H9 (cell line): ENCODE measurements around the gene WDR74. TPM values are rescaled to one million over a fixed set of nuclear protein-coding genes. Genes with fewer than 3 reads are reported as not detected.

Source experiments
- DNase-seq: peaks from one replicate; pipeline ENCODE4 v3.0.0-alpha.2; 2017
- H2AFZ ChIP-seq: one replicate; pipeline ENCODE4 v1.6.1; 2013; ENCODE audit warnings: mild to moderate bottlenecking, low read length, control low read depth, moderate library complexity
- H2AK5ac ChIP-seq: 2 replicates; pipeline ENCODE4 v1.6.1; 2013; ENCODE audit warnings: low read length, control low read depth, mixed read lengths; ENCODE audit not compliant: insufficient read length
- H2BK120ac ChIP-seq: one replicate; pipeline ENCODE4 v1.6.1; 2013; ENCODE audit warnings: low read depth, mild to moderate bottlenecking, low read length, control low read depth, inconsistent platforms; ENCODE audit not compliant: poor library complexity, severe bottlenecking
- H2BK12ac ChIP-seq: 2 replicates; pipeline ENCODE4 v1.6.1; 2013; ENCODE audit warnings: low read length, control low read depth, mixed read lengths, low read depth; ENCODE audit not compliant: insufficient read length
- H2BK15ac ChIP-seq: 2 replicates; pipeline ENCODE4 v1.6.1; 2013; ENCODE audit warnings: low read depth, low read length, control low read depth
- H2BK20ac ChIP-seq: one replicate; pipeline ENCODE4 v1.6.1; 2013; ENCODE audit warnings: low read depth, mild to moderate bottlenecking, low read length, control low read depth, inconsistent platforms; ENCODE audit not compliant: poor library complexity, severe bottlenecking
- H2BK5ac ChIP-seq: 2 replicates; pipeline ENCODE4 v1.6.1; 2013; ENCODE audit warnings: low read length, control low read depth, mixed read lengths; ENCODE audit not compliant: insufficient read length
- H3K14ac ChIP-seq: 2 replicates; pipeline ENCODE4 v1.6.1; 2013; ENCODE audit warnings: low read length, control low read depth; ENCODE audit not compliant: insufficient read depth
- H3K18ac ChIP-seq: 2 replicates; pipeline ENCODE4 v1.6.1; 2013; ENCODE audit warnings: low read depth, mild to moderate bottlenecking, mixed read lengths, low read length, control low read depth; ENCODE audit not compliant: insufficient read length
- H3K23ac ChIP-seq: 2 replicates; pipeline ENCODE4 v1.6.1; 2013; ENCODE audit warnings: low read length, control low read depth, mixed read lengths, low read depth; ENCODE audit not compliant: insufficient read length
- H3K23me2 ChIP-seq: 2 replicates; pipeline ENCODE4 v1.6.1; 2013; ENCODE audit warnings: low read depth, mild to moderate bottlenecking, mixed read lengths, low read length, control low read depth; ENCODE audit not compliant: insufficient read length, poor library complexity, severe bottlenecking
- H3K27ac ChIP-seq: 2 replicates; pipeline ENCODE4 v1.5.1; 2013; ENCODE audit warnings: low read length, control low read depth, mixed read lengths, low read depth; ENCODE audit not compliant: insufficient read length
- H3K27me3 ChIP-seq: 2 replicates; pipeline ENCODE4 v1.6.1; 2013; ENCODE audit warnings: low read length, control low read depth, inconsistent platforms; ENCODE audit not compliant: insufficient read depth
- H3K4ac ChIP-seq: 2 replicates; pipeline ENCODE4 v1.6.1; 2013; ENCODE audit warnings: low read depth, mild to moderate bottlenecking, control low read depth, inconsistent platforms, low read length, moderate library complexity
- H3K4me1 ChIP-seq: 2 replicates; pipeline ENCODE4 v1.6.1; 2013; ENCODE audit warnings: low read length, control low read depth, inconsistent platforms; ENCODE audit not compliant: insufficient read depth
- H3K4me2 ChIP-seq: 2 replicates; pipeline ENCODE4 v1.6.1; 2013; ENCODE audit warnings: low read length, control low read depth, mixed read lengths; ENCODE audit not compliant: insufficient read length, insufficient read depth
- H3K56ac ChIP-seq: 2 replicates; pipeline ENCODE4 v1.6.1; 2013; ENCODE audit warnings: low read depth, mild to moderate bottlenecking, mixed read lengths, low read length, control low read depth; ENCODE audit not compliant: insufficient read length
- H3K79me1 ChIP-seq: 2 replicates; pipeline ENCODE4 v1.6.1; 2013; ENCODE audit warnings: low read depth, mild to moderate bottlenecking, moderate library complexity, low read length, control low read depth, inconsistent platforms; ENCODE audit not compliant: insufficient read depth, poor library complexity, severe bottlenecking
- H3K79me2 ChIP-seq: 2 replicates; pipeline ENCODE4 v1.6.1; 2013; ENCODE audit warnings: low read length, control low read depth, inconsistent platforms; ENCODE audit not compliant: insufficient read depth
- H3K9ac ChIP-seq: 2 replicates; pipeline ENCODE4 v1.6.1; 2013; ENCODE audit warnings: low read length, control low read depth, mixed read lengths; ENCODE audit not compliant: insufficient read length; ENCODE audit errors: extremely low read depth
- H3K9me3 ChIP-seq: one replicate; pipeline ENCODE4 v1.6.1; 2013; ENCODE audit warnings: low read depth, low read length, inconsistent platforms; ENCODE audit not compliant: control insufficient read depth
- H3T11ph ChIP-seq: one replicate; pipeline ENCODE4 v1.6.1; 2013; ENCODE audit warnings: mild to moderate bottlenecking, low read length, control low read depth, inconsistent platforms
- H4K20me1 ChIP-seq: one replicate; pipeline ENCODE4 v1.6.1; 2013; ENCODE audit not compliant: control insufficient read depth, insufficient read length, insufficient read depth
- H4K5ac ChIP-seq: 2 replicates; pipeline ENCODE4 v1.6.1; 2013; ENCODE audit warnings: low read depth, mild to moderate bottlenecking, mixed read lengths, low read length, control low read depth; ENCODE audit not compliant: insufficient read length
- H4K8ac ChIP-seq: replicated peaks from 2 replicates; pipeline ENCODE4 v1.6.1; 2013; ENCODE audit warnings: low read length, control low read depth, mixed read lengths, low read depth; ENCODE audit not compliant: insufficient read length
- H4K91ac ChIP-seq: 2 replicates; pipeline ENCODE4 v1.6.1; 2013; ENCODE audit warnings: low read depth, mild to moderate bottlenecking, moderate library complexity, mixed read lengths, low read length, control low read depth; ENCODE audit not compliant: insufficient read length
- H3K27ac Mint-ChIP-seq, 3 experiments: 2 replicates in 2 of 3; 3 replicates in 1 of 3; pipeline ENCODE4 v1.8.0; 2020 to 2021; ENCODE audit warnings: mixed read lengths in 3 of 3, mild to moderate bottlenecking in 1 of 3, moderate library complexity in 1 of 3
- H3K27me3 Mint-ChIP-seq: 2 replicates; pipeline ENCODE4 v1.8.0; 2021; ENCODE audit warnings: low read depth, mild to moderate bottlenecking, moderate library complexity, mixed read lengths
- H3K36me3 Mint-ChIP-seq, 3 experiments: 2 replicates in 2 of 3; 3 replicates in 1 of 3; pipeline ENCODE4 v1.8.0; 2020 to 2021; ENCODE audit warnings: low read depth in 3 of 3, mixed read lengths in 3 of 3; ENCODE audit not compliant: insufficient read depth in 1 of 3
- H3K4me1 Mint-ChIP-seq, 2 experiments: 2 replicates each; pipeline ENCODE4 v1.8.0; 2020; ENCODE audit warnings: mixed read lengths in 2 of 2
- H3K4me3 Mint-ChIP-seq, 2 experiments: 2 replicates in 1 of 2; 3 replicates in 1 of 2; pipeline ENCODE4 v1.8.0; 2020 to 2021; ENCODE audit warnings: mild to moderate bottlenecking in 2 of 2, mixed read lengths in 2 of 2, moderate library complexity in 1 of 2
- H3K9me3 Mint-ChIP-seq, 2 experiments: 2 replicates in 1 of 2; 3 replicates in 1 of 2; pipeline ENCODE4 v1.8.0; 2020; ENCODE audit warnings: mild to moderate bottlenecking in 2 of 2, mixed read lengths in 2 of 2, moderate library complexity in 1 of 2
- CTCF ChIP-seq: fragments of 200-600 bp; sonication (generic); conservative IDR thresholded peaks from 3 replicates; pipeline ENCODE4 v1.8.0; 2021; ENCODE audit warnings: antibody characterized with exemption, mild to moderate bottlenecking
- WGBS: extraction: QIAGEN DNeasy Blood & Tissue Kit; methylation state at CpG from one replicate; pipeline ENCODE4 v1.1.7; 2013; ENCODE audit warnings: missing lambda C conversion rate, low lambda C conversion rate, mixed read lengths; ENCODE audit not compliant: insufficient read length; ENCODE audit errors: extremely low coverage; 5-methylcytosine and 5-hydroxymethylcytosine counted together
- total RNA-seq: library from RNA; stranded (reverse); gene quantifications from 2 replicates; pipeline ENCODE4 v1.2.1, GENCODE V29; 2021

The WDR74 gene
- total RNA-seq, 1 experiment from 2014 or later = 121 TPM

GRCh38 chr11:62883673-62884072, 44.3 kb upstream of the WDR74 start:
- H3K36me3 Mint-ChIP-seq = peaks cover 74 to 89% (median 87%) of the 10 kb centered on the region in 3 experiments
- H3K4me2 ChIP-seq = no peak overlapping the region
- no peak overlapping the region for H3K14ac ChIP-seq
- no peak overlapping the region for H2AK5ac ChIP-seq
- no peak overlapping the region for H4K8ac ChIP-seq
- H3K27ac ChIP-seq = no peak overlapping the region
- no peak overlapping the region for H2BK12ac ChIP-seq
- H3K27ac Mint-ChIP-seq = peak overlapping the region; percentile 78 to 100 (median 83); a peak in 5 of 7 replicates
- H3K9ac ChIP-seq = peak overlapping the region; percentile 5
- H3K27me3 ChIP-seq = no peaks in the 10 kb centered on the region; the same call in 1 of the 2 replicates
- H2AFZ ChIP-seq = no peak overlapping the region
- H3K9me3 ChIP-seq = no peaks in the 10 kb centered on the region
- WGBS = no CpG with 5 or more reads among the region's 3 CpGs
- peaks cover 15% of the 10 kb centered on the region for H3K23me2 ChIP-seq
- peaks cover 44 to 54% of the 10 kb centered on the region in 2 experiments for H3K4me1 Mint-ChIP-seq
- H3K27me3 Mint-ChIP-seq = peaks cover 5% of the 10 kb centered on the region
- peak overlapping the region; percentile 99 to 100; a peak in 4 of 5 replicates for H3K4me3 Mint-ChIP-seq
- no peak overlapping the region for H3K4ac ChIP-seq
- H4K5ac ChIP-seq = no peak overlapping the region
- H3K79me2 ChIP-seq = peaks cover 4% of the 10 kb centered on the region; the same call in 1 of the 2 replicates
- no peak overlapping the region for H3T11ph ChIP-seq
- H3K79me1 ChIP-seq = no peaks in the 10 kb centered on the region
- no peak overlapping the region for H4K91ac ChIP-seq
- no peak overlapping the region for H2BK5ac ChIP-seq
- H4K20me1 ChIP-seq = no peaks in the 10 kb centered on the region
- no peak overlapping the region for H2BK15ac ChIP-seq
- H3K56ac ChIP-seq = no peak overlapping the region
- no peak overlapping the region for H2BK120ac ChIP-seq
- H2BK20ac ChIP-seq = no peak overlapping the region
- TF ChIP-seq CTCF = no peak
- no peak overlapping the region for H3K23ac ChIP-seq
- no peak for DNase-seq
- H3K18ac ChIP-seq = no peak overlapping the region
- H3K4me1 ChIP-seq = no peaks in the 10 kb centered on the region; the same call in 1 of the 2 replicates
- H3K9me3 Mint-ChIP-seq = peaks cover 2 to 3% of the 10 kb centered on the region in 2 experiments; a peak in 3 of 5 replicates
